HEK293 (cell line): Measurements from ENCODE around the gene MSH4.

Experiments used
- BCL11A ChIP-seq: fragments of 450-650 bp; formaldehyde crosslinking; IDR thresholded peaks from 2 replicates; pipeline ENCODE4 v1.5.1; 2016; ENCODE audit warnings: low read depth, missing biosample characterization, missing genetic modification characterization
- CTCF ChIP-seq: fragments of 450-650 bp; formaldehyde crosslinking; IDR thresholded peaks from 2 replicates; pipeline ENCODE4 v1.5.1; 2016; ENCODE audit warnings: missing biosample characterization, missing genetic modification characterization
- PRDM2 ChIP-seq: fragments of 450-650 bp; formaldehyde crosslinking; IDR thresholded peaks from 2 replicates; pipeline ENCODE4 v1.5.1; 2016; ENCODE audit warnings: missing biosample characterization, missing genetic modification characterization, borderline replicate concordance
- REST ChIP-seq: fragments of 450-650 bp; formaldehyde crosslinking; IDR thresholded peaks from 2 replicates; pipeline ENCODE4 v1.5.1; 2016; ENCODE audit warnings: missing biosample characterization, missing genetic modification characterization
- ZBTB48 ChIP-seq: fragments of 450-650 bp; formaldehyde crosslinking; IDR thresholded peaks from 2 replicates; pipeline ENCODE4 v1.5.1; 2016; ENCODE audit warnings: missing biosample characterization, missing genetic modification characterization
- ZBTB6 ChIP-seq: fragments of 450-650 bp; formaldehyde crosslinking; IDR thresholded peaks from 2 replicates; pipeline ENCODE4 v1.5.1; 2017; ENCODE audit warnings: missing biosample characterization, missing genetic modification characterization
- ZBTB7A ChIP-seq: fragments of 450-650 bp; formaldehyde crosslinking; IDR thresholded peaks from 2 replicates; pipeline ENCODE4 v1.5.1; 2016; ENCODE audit warnings: low read depth, missing biosample characterization, missing genetic modification characterization
- ZNF26 ChIP-seq: fragments of 450-650 bp; formaldehyde crosslinking; IDR thresholded peaks from 2 replicates; pipeline ENCODE4 v1.5.1; 2016; ENCODE audit warnings: missing biosample characterization, missing genetic modification characterization
- ZNF394 ChIP-seq: fragments of 450-650 bp; formaldehyde crosslinking; IDR thresholded peaks from 2 replicates; pipeline ENCODE4 v1.5.1; 2016; ENCODE audit warnings: missing biosample characterization, missing genetic modification characterization, mild to moderate bottlenecking, moderate library complexity, borderline replicate concordance
- ZNF404 ChIP-seq: fragments of 450-650 bp; formaldehyde crosslinking; IDR thresholded peaks from 2 replicates; pipeline ENCODE4 v1.5.1; 2017; ENCODE audit warnings: missing biosample characterization, missing genetic modification characterization
- ZNF580 ChIP-seq: fragments of 450-650 bp; formaldehyde crosslinking; IDR thresholded peaks from 2 replicates; pipeline ENCODE4 v1.5.1; 2016; ENCODE audit warnings: missing biosample characterization, missing genetic modification characterization
- ZNF626 ChIP-seq: fragments of 450-650 bp; sonication (Bioruptor Pico); formaldehyde crosslinking; IDR thresholded peaks from 2 replicates; pipeline ENCODE4 v1.5.1; 2018; ENCODE audit warnings: missing biosample characterization, missing genetic modification characterization, inconsistent platforms

- no peak for TF ChIP-seq CTCF (tag by site-specific recombination)
- no peak for TF ChIP-seq REST
- TF ChIP-seq ZNF26: no peak
- no peak for TF ChIP-seq ZBTB48 (tag by site-specific recombination)
- no peak for TF ChIP-seq ZBTB7A (tag by site-specific recombination)
- no peak for TF ChIP-seq BCL11A
- no peak for TF ChIP-seq ZBTB6 (tag by site-specific recombination)
- TF ChIP-seq ZNF404: no peak
- TF ChIP-seq ZNF580: no peak
- no peak for TF ChIP-seq PRDM2 (tag by site-specific recombination)
- TF ChIP-seq ZNF626 (tag by site-specific recombination): no peak
- no peak for TF ChIP-seq ZNF394 (tag by site-specific recombination)
These were observed 549 bp downstream of the MSH4 start for GRCh38 chr1:75797273-75797588.
